ENCODE data around the gene TAB2. TPM values are rescaled to one million over a fixed set of nuclear protein-coding genes. Genes with fewer than 3 reads are reported as not detected.

TAB2 gene
- total and polyA plus RNA-seq, 5 donors from 2014 or later = 21.6 to 180 (median 22.3) TPM

GRCh38 chr6:149385998-149386646 is 68.6 kb downstream of the TAB2 start:
- peaks cover 61% of the 10 kb centered on the region for H3K36me3 Mint-ChIP-seq
- peaks cover 69% of the 10 kb centered on the region for H3K36me3 ChIP-seq (ENCODE audit: control insufficient read depth, insufficient read depth, low read length)
- peaks cover 36 to 86% (median 52%) of the 10 kb centered on the region in 4 donors for H3K4me1 Mint-ChIP-seq
- peaks cover 8 to 9% of the 10 kb centered on the region in 2 experiments for H3K9me3 ChIP-seq (ENCODE audit: control insufficient read depth in 2 of 2, low read length in 2 of 2)
- peak overlapping the region in 2 of 4 donors; percentile 7 to 56 for H3K4me3 Mint-ChIP-seq
- H3K27ac ChIP-seq (ENCODE audit: insufficient read depth, low read length, poor library complexity, severe bottlenecking) = no peak overlapping the region
- H3K27me3 Mint-ChIP-seq = no peaks in the 10 kb centered on the region
- H3K27ac Mint-ChIP-seq = peak overlapping the region in 1 of 3 donors; percentile 84
- no peaks in the 10 kb centered on the region for H3K27me3 ChIP-seq (ENCODE audit: control insufficient read depth, insufficient read depth, low read length)
- DNase-seq (peak in 1 of 3 donors; percentile 71), ATAC-seq (ENCODE audit: low read depth in 2 of 2) (peak in 1 of 2 donors; percentile 56)
- H3K9me3 Mint-ChIP-seq = peaks cover 2 to 16% (median 8%) of the 10 kb centered on the region in 7 donors
- H3K4me3 ChIP-seq (ENCODE audit: low read depth, low read length) = no peak overlapping the region
- peaks cover 34% of the 10 kb centered on the region for H3K4me1 ChIP-seq (ENCODE audit: control insufficient read depth, insufficient read depth, low read length, poor library complexity, severe bottlenecking)

DNA sequence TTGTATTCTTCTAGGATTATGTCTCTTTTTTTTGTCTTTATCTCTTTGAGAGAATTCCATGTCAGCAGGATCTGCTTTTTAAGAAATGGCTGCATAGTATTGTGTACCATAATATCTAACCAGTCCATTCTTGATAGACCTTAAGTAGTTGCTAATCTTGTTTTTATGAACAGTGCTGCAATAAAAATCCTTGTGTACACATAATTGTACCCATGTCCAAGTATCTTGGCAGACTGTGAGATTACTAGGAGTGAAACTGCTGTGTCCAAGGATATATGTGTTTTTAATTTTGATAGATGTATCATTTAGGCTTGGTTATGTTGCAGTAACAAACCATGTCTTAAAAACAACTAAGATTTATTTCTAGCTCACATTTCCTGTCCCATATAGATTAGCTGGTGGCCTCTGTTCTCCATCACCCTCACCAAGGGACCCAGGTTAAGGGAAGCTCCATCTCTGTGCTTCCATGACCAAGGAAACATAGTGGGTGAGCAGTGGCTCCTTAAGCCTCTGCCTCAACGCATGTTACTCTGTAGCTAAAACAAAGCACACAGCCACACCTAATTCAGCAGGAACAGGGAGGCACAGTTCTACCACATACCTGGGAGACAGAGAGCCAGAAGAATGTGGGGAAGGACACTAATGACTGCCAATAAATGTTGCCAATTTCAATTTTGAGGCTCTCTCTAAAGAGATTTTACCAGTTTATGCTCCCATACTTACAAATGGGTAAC is 70.4 kb downstream of the TAB2 start:
- H3K4me1 ChIP-seq (ENCODE audit: control insufficient read depth, insufficient read depth, low read length, poor library complexity, severe bottlenecking) = peaks cover 35% of the 10 kb centered on the region
- no peaks in the 10 kb centered on the region for H3K27me3 Mint-ChIP-seq
- H3K4me3 ChIP-seq (ENCODE audit: low read depth, low read length) = no peak overlapping the region
- peaks cover 58% of the 10 kb centered on the region for H3K36me3 ChIP-seq (ENCODE audit: control insufficient read depth, insufficient read depth, low read length)
- peak overlapping the region in 1 of 4 donors; percentile 41 for H3K4me3 Mint-ChIP-seq
- peaks cover 2 to 16% (median 8%) of the 10 kb centered on the region in 7 donors for H3K9me3 Mint-ChIP-seq
- peaks cover 8 to 9% of the 10 kb centered on the region in 2 experiments for H3K9me3 ChIP-seq (ENCODE audit: control insufficient read depth in 2 of 2, low read length in 2 of 2)
- no peaks in the 10 kb centered on the region for H3K27me3 ChIP-seq (ENCODE audit: control insufficient read depth, insufficient read depth, low read length)
- peak overlapping the region; percentile 14 for H3K27ac ChIP-seq (ENCODE audit: insufficient read depth, low read length, poor library complexity, severe bottlenecking)
- peaks cover 64% of the 10 kb centered on the region for H3K36me3 Mint-ChIP-seq
- peak overlapping the region in 2 of 3 donors; percentile 84 to 89 for H3K27ac Mint-ChIP-seq
- no peak for ATAC-seq (ENCODE audit: low read depth in 2 of 2)
- no peak for DNase-seq
- peaks cover 43 to 87% (median 61%) of the 10 kb centered on the region in 4 donors for H3K4me1 Mint-ChIP-seq

DNA sequence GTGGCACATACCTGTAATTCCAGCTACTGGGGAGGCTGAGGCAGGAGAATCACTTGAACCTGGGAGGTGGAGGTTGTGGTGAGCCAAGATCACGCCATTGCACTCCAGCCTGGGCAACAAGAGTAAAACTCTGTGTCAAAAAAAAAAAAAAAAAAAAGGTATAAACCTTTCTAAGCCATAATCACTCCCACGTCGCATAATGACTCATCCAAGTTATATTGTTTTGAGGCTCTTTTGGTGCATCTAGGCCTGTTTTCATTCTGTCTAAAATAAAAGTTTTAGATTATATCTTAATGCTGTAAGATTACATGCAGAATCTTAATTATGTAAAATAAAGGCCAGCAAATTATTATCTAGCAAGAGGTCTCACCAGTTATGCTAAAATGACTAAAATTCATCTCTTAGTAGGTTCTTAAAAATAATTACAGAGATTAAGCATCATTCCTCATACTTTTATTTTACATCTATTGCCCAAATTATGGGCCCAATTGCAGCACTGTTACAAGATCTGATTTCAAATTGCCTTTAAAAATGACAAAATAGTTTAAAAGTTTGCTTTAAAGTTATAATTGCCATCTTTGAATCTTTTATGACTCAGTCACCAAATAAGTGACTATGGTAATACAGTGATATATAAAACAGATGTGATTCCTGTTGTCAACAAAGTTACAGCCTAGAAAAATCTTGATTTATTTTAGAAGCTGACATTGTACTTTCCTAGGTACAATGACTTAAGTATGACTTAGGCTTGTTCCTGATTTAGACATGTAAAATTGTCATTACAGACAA is 72.2 kb downstream of the TAB2 start:
- Mint-ChIP-seq H3K36me3 (peaks cover 57% of the 10 kb centered on the region), H3K4me1 (peaks cover 56 to 87% (median 63%) of the 10 kb centered on the region in 4 donors), H3K9me3 (peaks cover 2 to 16% (median 8%) of the 10 kb centered on the region in 7 donors), H3K4me3 (peak overlapping the region in 1 of 4 donors; percentile 24), H3K27ac (peak overlapping the region in 1 of 3 donors; percentile 43), H3K27me3 (no peaks in the 10 kb centered on the region)
- ATAC-seq (ENCODE audit: low read depth in 2 of 2) (no peak), DNase-seq (peak in 1 of 3 donors; percentile 39)
- Histone ChIP-seq H3K36me3 (ENCODE audit: control insufficient read depth, insufficient read depth, low read length) (peaks cover 42% of the 10 kb centered on the region), H3K27ac (ENCODE audit: insufficient read depth, low read length, poor library complexity, severe bottlenecking) (peak overlapping the region; percentile 37), H3K4me1 (ENCODE audit: control insufficient read depth, insufficient read depth, low read length, poor library complexity, severe bottlenecking) (peaks cover 42% of the 10 kb centered on the region), H3K27me3 (ENCODE audit: control insufficient read depth, insufficient read depth, low read length) (no peaks in the 10 kb centered on the region), H3K4me3 (ENCODE audit: low read depth, low read length) (no peak overlapping the region), H3K9me3 (ENCODE audit: control insufficient read depth in 2 of 2, low read length in 2 of 2) (peaks cover 8 to 9% of the 10 kb centered on the region in 2 experiments)

GRCh38 chr6:149392093-149392492 is 74.6 kb downstream of the TAB2 start:
- Histone ChIP-seq H3K4me1 (ENCODE audit: control insufficient read depth, insufficient read depth, low read length, poor library complexity, severe bottlenecking) (peaks cover 46% of the 10 kb centered on the region), H3K27ac (ENCODE audit: insufficient read depth, low read length, poor library complexity, severe bottlenecking) (no peak overlapping the region), H3K4me3 (ENCODE audit: low read depth, low read length) (peak overlapping the region; percentile 17), H3K9me3 (ENCODE audit: control insufficient read depth in 2 of 2, low read length in 2 of 2) (peaks cover 0 to 2% of the 10 kb centered on the region in 2 experiments), H3K27me3 (ENCODE audit: control insufficient read depth, insufficient read depth, low read length) (no peaks in the 10 kb centered on the region), H3K36me3 (ENCODE audit: control insufficient read depth, insufficient read depth, low read length) (peaks cover 33% of the 10 kb centered on the region)
- peaks cover 0 to 1% (median 0%) of the 10 kb centered on the region in 7 donors for H3K9me3 Mint-ChIP-seq
- ATAC-seq (ENCODE audit: low read depth in 2 of 2) (no peak), DNase-seq (no peak)
- peak overlapping the region in 2 of 3 donors; percentile 44 to 52 for H3K27ac Mint-ChIP-seq
- no peaks in the 10 kb centered on the region for H3K27me3 Mint-ChIP-seq
- H3K36me3 Mint-ChIP-seq = peaks cover 56% of the 10 kb centered on the region
- H3K4me3 Mint-ChIP-seq = peak overlapping the region in 2 of 4 donors; percentile 53 to 54
- H3K4me1 Mint-ChIP-seq = peaks cover 63 to 92% (median 66%) of the 10 kb centered on the region in 4 donors

DNA sequence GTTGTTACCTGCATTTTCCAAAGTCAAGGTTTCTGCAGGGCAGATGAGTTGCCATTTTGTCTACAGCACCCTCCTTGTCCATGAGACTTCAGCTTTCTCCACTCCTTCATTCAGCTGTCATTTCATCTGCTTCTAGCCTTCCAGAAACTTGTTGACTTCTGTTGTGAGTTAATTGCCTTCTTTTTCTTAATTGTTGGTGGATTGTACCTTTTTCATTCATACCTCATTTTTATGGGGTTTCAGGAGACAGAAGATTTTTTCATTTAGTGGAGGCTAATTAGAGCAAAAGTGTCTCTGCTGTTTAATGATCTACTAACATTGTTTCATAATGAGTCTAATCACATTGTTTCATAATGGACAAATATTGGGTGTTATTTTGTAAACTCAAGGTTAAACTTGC is 75.0 kb downstream of the TAB2 start:
- Histone ChIP-seq H3K27me3 (ENCODE audit: control insufficient read depth, insufficient read depth, low read length) (no peaks in the 10 kb centered on the region), H3K27ac (ENCODE audit: insufficient read depth, low read length, poor library complexity, severe bottlenecking) (peak overlapping the region; percentile 5), H3K9me3 (ENCODE audit: control insufficient read depth in 2 of 2, low read length in 2 of 2) (no peaks in the 10 kb centered on the region), H3K4me1 (ENCODE audit: control insufficient read depth, insufficient read depth, low read length, poor library complexity, severe bottlenecking) (peaks cover 46% of the 10 kb centered on the region), H3K4me3 (ENCODE audit: low read depth, low read length) (peak overlapping the region; percentile 17), H3K36me3 (ENCODE audit: control insufficient read depth, insufficient read depth, low read length) (peaks cover 32% of the 10 kb centered on the region)
- Mint-ChIP-seq H3K4me3 (peak overlapping the region; percentile 4 to 54 (median 41)), H3K36me3 (peaks cover 54% of the 10 kb centered on the region), H3K27me3 (no peaks in the 10 kb centered on the region), H3K27ac (peak overlapping the region; percentile 44 to 98 (median 52)), H3K4me1 (peaks cover 64 to 89% (median 67%) of the 10 kb centered on the region in 4 donors), H3K9me3 (no peaks in the 10 kb centered on the region)
- ATAC-seq (ENCODE audit: low read depth in 2 of 2) (no peak), DNase-seq (no peak)

GRCh38 chr6:149393002-149393679 is 75.6 kb downstream of the TAB2 start:
- Mint-ChIP-seq H3K36me3 (peaks cover 53% of the 10 kb centered on the region), H3K27me3 (no peaks in the 10 kb centered on the region), H3K4me3 (peak overlapping the region in 3 of 4 donors; percentile 4 to 53 (median 29)), H3K9me3 (no peaks in the 10 kb centered on the region), H3K4me1 (peaks cover 66 to 87% (median 69%) of the 10 kb centered on the region in 4 donors), H3K27ac (peak overlapping the region in 1 of 3 donors; percentile 52)
- ATAC-seq (ENCODE audit: low read depth in 2 of 2) (peak; percentile 28 to 39), DNase-seq (no peak)
- H3K9me3 ChIP-seq (ENCODE audit: control insufficient read depth in 2 of 2, low read length in 2 of 2) = no peaks in the 10 kb centered on the region
- peaks cover 32% of the 10 kb centered on the region for H3K36me3 ChIP-seq (ENCODE audit: control insufficient read depth, insufficient read depth, low read length)
- no peaks in the 10 kb centered on the region for H3K27me3 ChIP-seq (ENCODE audit: control insufficient read depth, insufficient read depth, low read length)
- peaks cover 40% of the 10 kb centered on the region for H3K4me1 ChIP-seq (ENCODE audit: control insufficient read depth, insufficient read depth, low read length, poor library complexity, severe bottlenecking)
- peak overlapping the region; percentile 5 for H3K27ac ChIP-seq (ENCODE audit: insufficient read depth, low read length, poor library complexity, severe bottlenecking)
- peak overlapping the region; percentile 17 for H3K4me3 ChIP-seq (ENCODE audit: low read depth, low read length)

DNA sequence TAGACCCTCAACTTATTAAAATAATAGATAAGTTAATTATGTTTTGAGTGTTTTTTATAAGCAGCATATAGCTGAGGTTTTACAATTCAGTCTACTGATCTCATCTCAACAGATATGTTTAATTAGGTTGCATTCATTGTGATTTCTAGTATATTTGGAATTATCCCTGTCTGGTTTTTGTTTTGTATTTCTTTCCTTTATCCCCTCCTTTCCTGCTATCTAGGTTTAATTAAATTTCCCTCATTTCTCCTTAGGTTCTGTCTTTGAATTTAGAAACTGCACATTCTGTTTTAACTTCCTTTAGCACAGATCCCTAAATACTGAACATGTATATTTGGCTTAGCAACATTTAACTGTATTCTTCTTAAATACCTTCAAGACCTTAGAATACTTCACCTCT is 77.7 kb downstream of the TAB2 start:
- H3K9me3 Mint-ChIP-seq = no peaks in the 10 kb centered on the region

More for the DNA sequence above, 77.7 kb downstream of the TAB2 start:
- Mint-ChIP-seq H3K27ac (peak overlapping the region; percentile 37 to 72 (median 50)), H3K4me3 (peak overlapping the region in 1 of 4 donors; percentile 21), H3K36me3 (peaks cover 59% of the 10 kb centered on the region), H3K27me3 (no peaks in the 10 kb centered on the region), H3K4me1 (peaks cover 59 to 71% (median 66%) of the 10 kb centered on the region in 4 donors)
- Histone ChIP-seq H3K9me3 (ENCODE audit: control insufficient read depth in 2 of 2, low read length in 2 of 2) (no peaks in the 10 kb centered on the region), H3K36me3 (ENCODE audit: control insufficient read depth, insufficient read depth, low read length) (peaks cover 48% of the 10 kb centered on the region), H3K4me1 (ENCODE audit: control insufficient read depth, insufficient read depth, low read length, poor library complexity, severe bottlenecking) (peaks cover 30% of the 10 kb centered on the region), H3K27me3 (ENCODE audit: control insufficient read depth, insufficient read depth, low read length) (no peaks in the 10 kb centered on the region), H3K4me3 (ENCODE audit: low read depth, low read length) (no peak overlapping the region), H3K27ac (ENCODE audit: insufficient read depth, low read length, poor library complexity, severe bottlenecking) (peak overlapping the region; percentile 30)
- DNase-seq (no peak), ATAC-seq (ENCODE audit: low read depth in 2 of 2) (no peak)

Measured in CD4-positive, CD25-positive, alpha-beta regulatory T cell (primary cell).